Endodermal cell (in vitro differentiated cells): ENCODE data around the gene SLC26A8. TPM values are rescaled to one million over a fixed set of nuclear protein-coding genes. Genes with fewer than 3 reads are reported as not detected.

Experiments
- DNase-seq: peaks from one replicate; pipeline ENCODE4 v3.0.0-alpha.2; 2017
- H3K27ac ChIP-seq: 2 replicates; pipeline ENCODE4 v1.5.1; 2013; ENCODE audit warnings: mild to moderate bottlenecking, low read depth, low read length, moderate library complexity
- H3K27me3 ChIP-seq: 2 replicates; pipeline ENCODE4 v1.6.1; 2013; ENCODE audit warnings: mild to moderate bottlenecking, low read length, moderate library complexity; ENCODE audit not compliant: insufficient read depth, control insufficient read depth, poor library complexity, severe bottlenecking
- H3K36me3 ChIP-seq: 2 replicates; pipeline ENCODE4 v1.7.0; 2013; ENCODE audit warnings: mild to moderate bottlenecking, low read length, moderate library complexity; ENCODE audit not compliant: control insufficient read depth, insufficient read depth
- H3K4me1 ChIP-seq: one replicate; pipeline ENCODE4 v1.7.0; 2013; ENCODE audit warnings: low read length; ENCODE audit not compliant: control insufficient read depth, insufficient read depth
- H3K4me3 ChIP-seq: 2 replicates; pipeline ENCODE4 v1.5.1; 2013; ENCODE audit warnings: mild to moderate bottlenecking, low read length, moderate library complexity
- H3K9ac ChIP-seq: 2 replicates; pipeline ENCODE4 v1.6.1; 2013; ENCODE audit warnings: mild to moderate bottlenecking, low read length, moderate library complexity; ENCODE audit not compliant: poor library complexity, severe bottlenecking; ENCODE audit errors: extremely low read depth
- H3K9me3 ChIP-seq: 2 replicates; pipeline ENCODE4 v1.6.1; 2013; ENCODE audit warnings: mild to moderate bottlenecking, low read length, moderate library complexity; ENCODE audit not compliant: control insufficient read depth
- H3K27ac Mint-ChIP-seq: 2 replicates; pipeline ENCODE4 v1.8.0; 2020; ENCODE audit warnings: mixed read lengths
- H3K27me3 Mint-ChIP-seq: 2 replicates; pipeline ENCODE4 v1.8.0; 2021; ENCODE audit warnings: mild to moderate bottlenecking, mixed read lengths; ENCODE audit not compliant: insufficient read depth
- H3K36me3 Mint-ChIP-seq: 2 replicates; pipeline ENCODE4 v1.8.0; 2020; ENCODE audit warnings: low read depth, mixed read lengths
- H3K4me1 Mint-ChIP-seq: 2 replicates; pipeline ENCODE4 v1.8.0; 2020; ENCODE audit warnings: mixed read lengths
- H3K4me3 Mint-ChIP-seq: 2 replicates; pipeline ENCODE4 v1.8.0; 2020; ENCODE audit warnings: mild to moderate bottlenecking, moderate library complexity, mixed read lengths
- H3K9me3 Mint-ChIP-seq: 2 replicates; pipeline ENCODE4 v1.8.0; 2020; ENCODE audit warnings: mild to moderate bottlenecking, mixed read lengths
- CTCF ChIP-seq: fragments of 200-600 bp; sonication (generic); conservative IDR thresholded peaks from 2 replicates; pipeline ENCODE4 v1.5.0; 2021; ENCODE audit warnings: antibody characterized with exemption, mild to moderate bottlenecking
- WGBS, 2 experiments: methylation state at CpG; one replicate each; pipeline versions ENCODE4 v1.1.5 to v1.1.7; 2013; ENCODE audit warnings: missing lambda C conversion rate in 2 of 2, mixed read lengths in 1 of 2; ENCODE audit not compliant: insufficient coverage in 1 of 2, insufficient read length in 1 of 2; 5-methylcytosine and 5-hydroxymethylcytosine counted together
- total RNA-seq, 2 donors: library from RNA; stranded (reverse); fragmentation: NEBNext Ultra II Directional in 1 of 2; extraction: Animal tissue kit (Norgen Biotek cat#: 25700) in 1 of 2; gene quantifications; 2 replicates in 1 of 2; 3 replicates in 1 of 2; pipeline ENCODE4 v1.2.1, GENCODE V29; 2021

The SLC26A8 gene
- total RNA-seq, 2 donors from 2014 or later, result not detected

- Mint-ChIP-seq H3K27ac (peak overlapping the region; percentile 40), H3K9me3 (no peaks in the 10 kb centered on the region), H3K36me3 (peaks cover 41% of the 10 kb centered on the region), H3K4me1 (peaks cover 8% of the 10 kb centered on the region), H3K4me3 (no peak overlapping the region), H3K27me3 (no peaks in the 10 kb centered on the region)
- Histone ChIP-seq H3K9me3 (no peaks in the 10 kb centered on the region), H3K27me3 (no peaks in the 10 kb centered on the region), H3K4me3 (no peak overlapping the region), H3K9ac (no peak overlapping the region), H3K27ac (no peak overlapping the region), H3K36me3 (peaks cover 34% of the 10 kb centered on the region), H3K4me1 (no peaks in the 10 kb centered on the region)
- WGBS, 2 experiments, result 100% methylated on average over 1 of the region's 1 CpG; no CpG with 5 or more reads in 1 of the 2 experiments
- no peak for TF ChIP-seq CTCF
- DNase-seq, result no peak
Measured at GRCh38 chr6:35896228-35896627, 128.2 kb downstream of the SLC26A8 start.

GRCh38 chr6:35895560-35895959 lies 128.9 kb downstream of the SLC26A8 start:
- H3K27me3 ChIP-seq, result no peaks in the 10 kb centered on the region
- H3K36me3 Mint-ChIP-seq, result peaks cover 40% of the 10 kb centered on the region
- no peaks in the 10 kb centered on the region for H3K27me3 Mint-ChIP-seq
- H3K4me1 ChIP-seq, result no peaks in the 10 kb centered on the region
- no peak overlapping the region for H3K27ac ChIP-seq
- H3K4me3 ChIP-seq, result no peak overlapping the region
- H3K9ac ChIP-seq, result no peak overlapping the region
- no peak for TF ChIP-seq CTCF
- DNase-seq, result no peak
- peaks cover 36% of the 10 kb centered on the region for H3K36me3 ChIP-seq
- H3K27ac Mint-ChIP-seq, result peak overlapping the region; percentile 40
- H3K4me1 Mint-ChIP-seq, result peaks cover 8% of the 10 kb centered on the region
- H3K9me3 Mint-ChIP-seq, result no peaks in the 10 kb centered on the region
- no peak overlapping the region for H3K4me3 Mint-ChIP-seq
- H3K9me3 ChIP-seq, result no peaks in the 10 kb centered on the region
- WGBS, 2 experiments, result 70 to 91% methylated on average over 2 to 3 of the region's 3 CpGs

GRCh38 chr6:35894776-35895175 lies 129.7 kb downstream of the SLC26A8 start:
- WGBS, 2 experiments, result 89% methylated on average over 2 of the region's 2 CpGs; no CpG with 5 or more reads in 1 of the 2 experiments
- no peak for DNase-seq
- Mint-ChIP-seq H3K4me3 (no peak overlapping the region), H3K36me3 (peaks cover 40% of the 10 kb centered on the region), H3K27ac (peak overlapping the region; percentile 8), H3K9me3 (no peaks in the 10 kb centered on the region), H3K27me3 (no peaks in the 10 kb centered on the region), H3K4me1 (peaks cover 8% of the 10 kb centered on the region)
- Histone ChIP-seq H3K4me1 (no peaks in the 10 kb centered on the region), H3K9me3 (no peaks in the 10 kb centered on the region), H3K9ac (no peak overlapping the region), H3K27me3 (no peaks in the 10 kb centered on the region), H3K27ac (no peak overlapping the region), H3K4me3 (no peak overlapping the region), H3K36me3 (peaks cover 37% of the 10 kb centered on the region)
- TF ChIP-seq CTCF, result no peak

Other genes starting within 250 kb of the SLC26A8 start
- 1 to 10 TPM; 1.1 to 2.1 TPM for gene CLPSL2, start 248.0 kb downstream of the SLC26A8 start, total RNA-seq
- not detected for gene CLPSL1, start 243.6 kb downstream of the SLC26A8 start, total RNA-seq
- gene CLPS, start 227.3 kb downstream of the SLC26A8 start, total RNA-seq, result not detected
- not detected for gene LHFPL5, start 219.3 kb downstream of the SLC26A8 start, total RNA-seq
- 10 to 100 TPM; 86.2 to 98.5 TPM for gene SRPK1, start 103.5 kb downstream of the SLC26A8 start, total RNA-seq
- 10 to 100 TPM; 36.4 to 40.6 TPM for gene MAPK14, start 3.2 kb upstream of the SLC26A8 start, total RNA-seq
- 10 to 100 TPM; 14.6 to 16.0 TPM for gene MAPK13, start 105.9 kb upstream of the SLC26A8 start, total RNA-seq
- 10 to 100 TPM; 30.4 to 46.8 TPM for gene BRPF3, start 172.1 kb upstream of the SLC26A8 start, total RNA-seq
- not detected for gene PNPLA1, start 245.4 kb upstream of the SLC26A8 start, total RNA-seq